GM12878 (cell line): ENCODE measurements around the gene TPCN2. TPM values are rescaled to one million over a fixed set of nuclear protein-coding genes. Genes with fewer than 3 reads are reported as not detected.

Source experiments
- ATAC-seq: fragments of 200-7000 bp; cut with Tn5 transposase; 3 replicates; pipeline ENCODE4 v1.9.1; 2020; ENCODE audit warnings: mild to moderate bottlenecking, moderate library complexity
- BruUV-seq: library from RNA; stranded (reverse); fragments of 400-500 nt; replicated peaks from 2 replicates; lab custom pipeline; 2021; lab: Mats Ljungman, UMichigan
- CTCF ChIA-PET: fragments of 300-600 bp; sonication (Branson Sonifier 250); formaldehyde crosslinking; extraction: SDS; loops from one replicate; lab custom pipeline; 2021; ENCODE audit warnings: inconsistent platforms; lab: Yijun Ruan, JAX
- POLR2A ChIA-PET: fragments of 350-600 bp; formaldehyde crosslinking; extraction: SDS; loops from one replicate; lab custom pipeline; 2021; ENCODE audit warnings: inconsistent platforms; lab: Charles Lee
- RAD21 ChIA-PET: fragments of 300-600 bp; sonication (Branson Sonifier 250); formaldehyde crosslinking; loops from one replicate; lab custom pipeline; 2023; ENCODE audit warnings: antibody characterized with exemption; ENCODE audit not compliant: unreplicated experiment; lab: Charles Lee
- SMC1A ChIA-PET: fragments of 300-600 bp; sonication (Branson Sonifier 250); formaldehyde crosslinking; loops from one replicate; lab custom pipeline; 2023; ENCODE audit not compliant: unreplicated experiment, uncharacterized antibody; lab: Charles Lee
- DNase-seq: peaks from one replicate; pipeline ENCODE4 v3.0.0-alpha.2; 2011; ENCODE audit warnings: low read depth, low spot score
- FAIRE-seq: peaks from 3 replicates; lab custom pipeline; 2011; peaks lifted over from hg19 to GRCh38; lab: Jason Lieb, UNC
- H2AFZ ChIP-seq: 2 replicates; pipeline ENCODE4 v1.6.0; 2011; ENCODE audit warnings: low read depth, low read length, control low read depth; ENCODE audit not compliant: control insufficient read depth
- H3K27ac ChIP-seq: 2 replicates; pipeline ENCODE4 v1.5.1; 2011; ENCODE audit warnings: control low read depth; ENCODE audit not compliant: control insufficient read depth, insufficient read depth
- H3K27me3 ChIP-seq, 2 experiments: replicated peaks in 1 of 2; 2 replicates each; pipeline versions ENCODE4 v1.6.0 to v1.6.1; 2011; ENCODE audit warnings: low read length in 1 of 2; ENCODE audit not compliant: control insufficient read depth in 2 of 2, insufficient read depth in 2 of 2
- H3K36me3 ChIP-seq, 2 experiments: 2 replicates each; pipeline ENCODE4 v1.5.1; 2011; ENCODE audit warnings: low read length in 1 of 2; ENCODE audit not compliant: control insufficient read depth in 2 of 2, insufficient read depth in 2 of 2
- H3K4me1 ChIP-seq: 2 replicates; pipeline ENCODE4 v1.6.1; 2011; ENCODE audit warnings: mild to moderate bottlenecking, low read length, moderate library complexity, mixed read lengths; ENCODE audit not compliant: control insufficient read depth, insufficient read depth
- H3K4me2 ChIP-seq: 2 replicates; pipeline ENCODE4 v1.6.0; 2011; ENCODE audit warnings: control low read depth; ENCODE audit not compliant: control insufficient read depth, insufficient read depth
- H3K4me3 ChIP-seq: fragments of 200-600 bp; sonication (generic); 2 replicates; pipeline ENCODE4 v1.5.1; 2016
- H3K79me2 ChIP-seq: 2 replicates; pipeline ENCODE4 v1.6.0; 2011; ENCODE audit warnings: low read length; ENCODE audit not compliant: control insufficient read depth, insufficient read depth
- H3K9ac ChIP-seq: 2 replicates; pipeline ENCODE4 v1.8.0; 2011; ENCODE audit warnings: low read length, control low read depth, mixed read lengths; ENCODE audit not compliant: control insufficient read depth, insufficient read depth
- H3K9me3 ChIP-seq: replicated peaks from 3 replicates; pipeline ENCODE4 v1.5.1; 2011; ENCODE audit warnings: mild to moderate bottlenecking, low read length; ENCODE audit not compliant: control insufficient read depth, insufficient read depth
- H4K20me1 ChIP-seq: 2 replicates; pipeline ENCODE4 v1.6.0; 2011; ENCODE audit not compliant: control insufficient read depth, insufficient read depth
- NFXL1 ChIP-seq: fragments of 450-650 bp; IDR thresholded peaks from 2 replicates; pipeline ENCODE4 v1.6.1; 2017; ENCODE audit warnings: antibody characterized with exemption, mild to moderate bottlenecking, borderline replicate concordance
- NR2C2 ChIP-seq: IDR thresholded peaks from 2 replicates; pipeline ENCODE4 v1.6.1; 2011; ENCODE audit warnings: borderline replicate concordance, low read depth; ENCODE audit not compliant: control insufficient read depth, insufficient read length
- TCF3 ChIP-seq: IDR thresholded peaks from 2 replicates; pipeline ENCODE4 v1.6.1; 2012; ENCODE audit warnings: low read depth, mild to moderate bottlenecking, low read length, borderline replicate concordance; ENCODE audit not compliant: insufficient read depth
- WGBS: methylation state at CpG from one replicate; pipeline ENCODE4 v1.1.6; 2016; ENCODE audit warnings: low lambda C conversion rate; ENCODE audit not compliant: insufficient replicate concordance, insufficient coverage; ENCODE audit errors: missing lambda C conversion rate; 5-methylcytosine and 5-hydroxymethylcytosine counted together
- in situ Hi-C: fragments of 300-500 bp; cut with MboI; formaldehyde crosslinking; loops from 9 replicates; pipeline ENCODE4 v1.14.3; 2018; ENCODE audit warnings: mixed read lengths
- intact Hi-C: fragments of 100-400 bp; cut with micrococcal nuclease; formaldehyde crosslinking; loops from one replicate; pipeline ENCODE4 v1.14.2; 2022; ENCODE audit not compliant: unreplicated experiment
- polyA plus RNA-seq, 11 experiments: library from polyadenylated mRNA; depleted of rRNA in 4 of 11; unstranded in 6 of 11; stranded (reverse) in 5 of 11; fragments of >200 nt; fragmentation: Nextera tagmentation in 4 of 11; fragmentation: Illumina TruSeq in 1 of 11; extraction: Ambion mirVana in 4 of 11; extraction: Trizol in 1 of 11; gene quantifications; 1 replicate in 1 of 11; 2 replicates in 10 of 11; pipeline versions ENCODE4 v1.2.1 to v1.2.3, GENCODE V29; 2011 to 2016; ENCODE audit warnings: inconsistent platforms in 2 of 11, missing spikeins in 2 of 11, low read depth in 1 of 11
- total RNA-seq, 4 experiments: library from RNA; depleted of rRNA in 3 of 4; stranded (reverse); fragments of >200 nt in 3 of 4; fragmentation: Illumina TruSeq in 1 of 4; extraction: Trizol in 1 of 4; gene quantifications; 2 replicates each; pipeline versions ENCODE4 v1.2.1 to v1.2.3, GENCODE V29; 2013 to 2021

Gene TPCN2
- total and polyA plus RNA-seq, 10 of the 15 experiments (the other 5 are each of a cell fraction or from before 2014, with no cell fraction given) = 1.7 to 18.4 (median 8.4) TPM

DNA sequence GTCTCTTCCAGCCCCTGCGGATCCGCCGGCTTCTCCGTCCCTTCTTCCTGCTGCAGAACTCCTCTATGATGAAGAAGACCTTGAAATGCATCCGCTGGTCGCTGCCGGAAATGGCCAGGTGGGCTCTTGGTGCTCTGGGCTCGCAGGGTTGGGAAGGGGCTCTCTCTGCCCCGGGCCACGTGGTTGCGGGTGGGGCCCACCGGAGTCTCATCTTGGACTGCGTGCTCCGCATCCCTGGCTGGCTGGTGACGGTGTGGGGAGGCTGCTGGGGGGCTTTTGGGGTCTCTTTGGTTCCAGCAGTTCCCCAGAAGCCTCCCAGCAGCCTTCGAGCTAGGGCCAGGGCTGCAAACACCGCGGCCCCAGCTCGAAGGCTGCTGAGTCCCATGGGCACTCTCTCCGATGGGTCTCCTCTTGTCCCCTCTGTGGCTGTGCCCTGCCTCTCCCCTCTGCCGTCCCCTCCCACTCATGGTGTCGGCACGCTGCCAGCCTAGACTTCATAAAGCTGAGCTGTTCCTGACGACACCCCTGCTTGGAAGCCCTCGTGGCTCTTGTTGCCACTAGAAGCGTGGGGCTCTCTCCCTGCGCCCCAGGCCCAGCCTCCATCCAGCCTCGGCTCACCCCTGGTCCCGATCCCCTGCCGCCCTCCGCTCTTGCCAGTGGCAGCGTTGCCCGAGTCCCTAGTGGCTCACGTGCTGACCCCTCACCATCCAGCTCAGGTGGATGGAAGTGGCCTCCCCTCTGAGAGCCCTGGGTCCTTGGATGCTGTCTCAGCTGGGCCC, 14.3 kb downstream of the TPCN2 start (continued):
- no peak for TF ChIP-seq NFXL1

DNA sequence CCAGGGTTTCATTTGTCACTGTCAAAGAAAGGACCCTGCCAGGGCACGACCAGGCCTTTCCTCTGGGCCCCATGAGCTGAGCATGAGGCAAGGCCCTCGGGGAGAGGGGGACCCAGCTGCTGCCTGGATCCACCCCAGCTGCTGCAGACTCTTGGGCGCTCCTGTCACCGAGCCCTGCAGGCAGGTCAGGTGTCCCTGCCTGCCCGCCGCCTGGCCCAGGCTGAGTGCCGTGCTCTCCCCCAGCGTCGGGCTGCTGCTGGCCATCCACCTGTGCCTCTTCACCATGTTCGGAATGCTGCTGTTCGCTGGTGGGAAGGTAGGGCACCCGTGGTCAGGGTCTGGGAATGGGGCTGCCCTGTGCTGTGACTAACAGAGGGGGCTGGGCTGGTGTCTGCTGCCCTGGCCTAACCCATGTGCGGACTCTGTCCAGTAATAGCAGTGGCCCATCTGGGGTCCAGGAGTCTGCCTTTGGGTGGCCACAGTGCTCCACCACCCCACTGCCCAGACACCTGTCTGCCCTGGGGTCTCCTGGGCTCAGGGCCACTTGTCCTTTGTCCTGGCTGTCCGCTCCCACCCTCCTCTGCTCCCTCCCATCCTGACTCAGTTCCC, 15.0 kb downstream of the TPCN2 start:
- H3K9me3 ChIP-seq = no peaks in the 10 kb centered on the region
- H3K4me2 ChIP-seq = no peak overlapping the region
- RAD21 ChIA-PET = no interaction called here
- SMC1A ChIA-PET = no interaction called here
- no peaks in the 10 kb centered on the region for H3K27me3 ChIP-seq
- no peak for FAIRE-seq
- CTCF ChIA-PET = no interaction called here
- H3K36me3 ChIP-seq = peaks cover 0 to 14% of the 10 kb centered on the region in 2 experiments; a peak in 3 of 4 replicates
- intact Hi-C loops = no loop called here
- no peak for DNase-seq
- H3K27ac ChIP-seq = no peak overlapping the region
- TF ChIP-seq NR2C2 (no peak), TCF3 (no peak)
- TF ChIP-seq, all 136 proteins: peak for 0
- Histone ChIP-seq H3K9ac (no peak overlapping the region), H4K20me1 (no peaks in the 10 kb centered on the region), H2AFZ (no peak overlapping the region), H3K79me2 (no peaks in the 10 kb centered on the region), H3K4me1 (no peaks in the 10 kb centered on the region), H3K4me3 (no peak overlapping the region)
- POLR2A ChIA-PET = no interaction called here
- no peak for ATAC-seq
- 85% methylated on average over 14 of the region's 14 CpGs for WGBS
- in situ Hi-C loops = no loop called here
- no TSS peak for BruUV-seq
